Effector memory CD4-positive, alpha-beta T cell (primary cell): ENCODE data around the gene TNFRSF18.

ENCODE experiments used
- DNase-seq, 3 donors: peaks; one replicate each; pipeline ENCODE4 v3.0.0-alpha.2; 2020
- H3K27ac ChIP-seq: 2 replicates; pipeline ENCODE4 v1.7.0; 2013; ENCODE audit warnings: mild to moderate bottlenecking, low read length, moderate library complexity; ENCODE audit not compliant: insufficient read depth, poor library complexity, severe bottlenecking
- H3K27me3 ChIP-seq: replicated peaks from 2 replicates; pipeline ENCODE4 v1.7.0; 2013; ENCODE audit warnings: mild to moderate bottlenecking, low read length; ENCODE audit not compliant: insufficient read depth, control insufficient read depth, poor library complexity, severe bottlenecking
- H3K36me3 ChIP-seq: 2 replicates; pipeline ENCODE4 v1.7.0; 2013; ENCODE audit warnings: mild to moderate bottlenecking, low read length, moderate library complexity; ENCODE audit not compliant: control insufficient read depth, insufficient read depth
- H3K4me1 ChIP-seq: 2 replicates; pipeline ENCODE4 v1.7.0; 2013; ENCODE audit warnings: low read length, mild to moderate bottlenecking; ENCODE audit not compliant: control insufficient read depth, insufficient read depth, poor library complexity, severe bottlenecking
- H3K4me3 ChIP-seq: 2 replicates; pipeline ENCODE4 v1.7.0; 2013; ENCODE audit warnings: low read length, low read depth, mild to moderate bottlenecking; ENCODE audit not compliant: insufficient read depth, poor library complexity, severe bottlenecking
- H3K9me3 ChIP-seq: 2 replicates; pipeline ENCODE4 v1.7.0; 2013; ENCODE audit warnings: mild to moderate bottlenecking, low read length, moderate library complexity; ENCODE audit not compliant: control insufficient read depth

The TNFRSF18 gene

GRCh38 chr1:1221887-1222574, 15.6 kb upstream of the TNFRSF18 start:
- Histone ChIP-seq H3K36me3 (peaks cover 57% of the 10 kb centered on the region), H3K27me3 (no peaks in the 10 kb centered on the region), H3K4me3 (no peak overlapping the region), H3K4me1 (peaks cover 28% of the 10 kb centered on the region), H3K9me3 (no peaks in the 10 kb centered on the region), H3K27ac (no peak overlapping the region)
- no peak for DNase-seq

- H3K4me1 ChIP-seq, result peaks cover 45% of the 10 kb centered on the region
- no peak for DNase-seq
- no peak overlapping the region for H3K4me3 ChIP-seq
- H3K27ac ChIP-seq, result peak overlapping the region; percentile 89
- peaks cover 41% of the 10 kb centered on the region for H3K36me3 ChIP-seq
- H3K9me3 ChIP-seq, result no peaks in the 10 kb centered on the region
- H3K27me3 ChIP-seq, result no peaks in the 10 kb centered on the region
These were observed 13.8 kb upstream of the TNFRSF18 start for GRCh38 chr1:1220197-1220596.

GRCh38 chr1:1219341-1219740, 12.9 kb upstream of the TNFRSF18 start:
- DNase-seq, result peak; percentile 49 to 66 (median 55)
- Histone ChIP-seq H3K9me3 (no peaks in the 10 kb centered on the region), H3K4me3 (peak overlapping the region; percentile 18), H3K27me3 (no peaks in the 10 kb centered on the region), H3K27ac (peak overlapping the region; percentile 89), H3K36me3 (peaks cover 34% of the 10 kb centered on the region), H3K4me1 (peaks cover 53% of the 10 kb centered on the region)

GRCh38 chr1:1218524-1219200, 12.3 kb upstream of the TNFRSF18 start:
- DNase-seq, result no peak
- Histone ChIP-seq H3K36me3 (peaks cover 34% of the 10 kb centered on the region), H3K9me3 (no peaks in the 10 kb centered on the region), H3K4me1 (peaks cover 60% of the 10 kb centered on the region), H3K4me3 (no peak overlapping the region), H3K27ac (peak overlapping the region; percentile 89), H3K27me3 (no peaks in the 10 kb centered on the region)

GRCh38 chr1:1217621-1218523, 11.5 kb upstream of the TNFRSF18 start:
- peaks cover 68% of the 10 kb centered on the region for H3K4me1 ChIP-seq
- no peaks in the 10 kb centered on the region for H3K9me3 ChIP-seq
- H3K27me3 ChIP-seq, result no peaks in the 10 kb centered on the region
- DNase-seq, result peak in 1 of 3 donors; percentile 45
- H3K36me3 ChIP-seq, result peaks cover 29% of the 10 kb centered on the region
- no peak overlapping the region for H3K4me3 ChIP-seq
- H3K27ac ChIP-seq, result peak overlapping the region; percentile 89

- H3K4me3 ChIP-seq, result peak overlapping the region; percentile 7
- H3K27me3 ChIP-seq, result no peaks in the 10 kb centered on the region
- peak overlapping the region; percentile 89 for H3K27ac ChIP-seq
- peaks cover 20% of the 10 kb centered on the region for H3K36me3 ChIP-seq
- H3K9me3 ChIP-seq, result no peaks in the 10 kb centered on the region
- DNase-seq, result peak; percentile 67 to 72 (median 70)
- H3K4me1 ChIP-seq, result peaks cover 75% of the 10 kb centered on the region
These were observed 10.6 kb upstream of the TNFRSF18 start for GRCh38 chr1:1216770-1217620.

GRCh38 chr1:1215881-1216605, 9.7 kb upstream of the TNFRSF18 start:
- DNase-seq, result no peak
- Histone ChIP-seq H3K4me3 (peak overlapping the region; percentile 7), H3K36me3 (peaks cover 11% of the 10 kb centered on the region), H3K4me1 (peaks cover 81% of the 10 kb centered on the region), H3K27ac (peak overlapping the region; percentile 89), H3K9me3 (no peaks in the 10 kb centered on the region), H3K27me3 (no peaks in the 10 kb centered on the region)

- Histone ChIP-seq H3K4me3 (peak overlapping the region; percentile 74), H3K27me3 (no peaks in the 10 kb centered on the region), H3K9me3 (no peaks in the 10 kb centered on the region), H3K36me3 (peaks cover 5% of the 10 kb centered on the region), H3K4me1 (peaks cover 82% of the 10 kb centered on the region), H3K27ac (peak overlapping the region; percentile 89)
- peak in 2 of 3 donors; percentile 31 to 59 for DNase-seq
These were observed 8.8 kb upstream of the TNFRSF18 start for GRCh38 chr1:1215080-1215676.
